Measurements from ENCODE around the gene BRSK2. TPM values are rescaled to one million over a fixed set of nuclear protein-coding genes. Genes with fewer than 3 reads are reported as not detected.

The BRSK2 gene
- total and polyA plus RNA-seq, 12 donors: 0.13 to 2.3 (median 0.44) TPM; not detected in 1

GRCh38 chr11:1499899-1500298, 110.2 kb downstream of the BRSK2 start:
- no peaks in the 10 kb centered on the region for H3K27me3 ChIP-seq
- peaks cover 18 to 84% (median 56%) of the 10 kb centered on the region in 9 donors for H3K4me1 ChIP-seq
- ATAC-seq (no peak), DNase-seq (no peak)
- H3K9me3 ChIP-seq: peaks cover 0 to 6% (median 0%) of the 10 kb centered on the region in 11 donors
- peaks cover 0 to 24% (median 0%) of the 10 kb centered on the region in 9 donors for H3K36me3 ChIP-seq
- no peak overlapping the region for H3K27ac ChIP-seq
- intact Hi-C loops (cut with DNase I): no loop called here
- no peak for TF ChIP-seq CTCF (IDR thresholded peaks at IDR 0.05)
- 93% methylated on average over 14 of the region's 14 CpGs for WGBS, 2 donors
- H3K4me3 ChIP-seq: no peak overlapping the region

GRCh38 chr11:1500466-1501420, 111.0 kb downstream of the BRSK2 start:
- Histone ChIP-seq H3K27ac (no peak overlapping the region), H3K27me3 (no peaks in the 10 kb centered on the region), H3K36me3 (peaks cover 0 to 24% (median 0%) of the 10 kb centered on the region in 9 donors), H3K9me3 (peaks cover 0 to 2% (median 0%) of the 10 kb centered on the region in 11 donors), H3K4me3 (no peak overlapping the region), H3K4me1 (peaks cover 18 to 90% (median 60%) of the 10 kb centered on the region in 9 donors)
- ATAC-seq: no peak
- WGBS, 2 donors: 92 to 94% methylated on average over 28 of the region's 28 CpGs
- intact Hi-C loops (cut with DNase I): no loop called here
- DNase-seq: no peak
- no peak for TF ChIP-seq CTCF (IDR thresholded peaks at IDR 0.05)

- H3K4me1 ChIP-seq: peaks cover 22 to 90% (median 66%) of the 10 kb centered on the region in 9 donors
Observed at GRCh38 chr11:1501421-1502167, 111.9 kb downstream of the BRSK2 start.

More at GRCh38 chr11:1501421-1502167, 111.9 kb downstream of the BRSK2 start:
- DNase-seq (peak in 1 of 2 donors; percentile 49), ATAC-seq (peak in 7 of 8 donors; percentile 6 to 62 (median 41))
- H3K4me3 ChIP-seq: no peak overlapping the region
- peaks cover 0 to 24% (median 0%) of the 10 kb centered on the region in 9 donors for H3K36me3 ChIP-seq
- H3K27me3 ChIP-seq: no peaks in the 10 kb centered on the region
- WGBS, 2 donors: 75 to 80% methylated on average over 25 of the region's 25 CpGs
- peak overlapping the region in 1 of 10 donors; percentile 4 for H3K27ac ChIP-seq
- H3K9me3 ChIP-seq: no peaks in the 10 kb centered on the region
- intact Hi-C loops (cut with DNase I): no loop called here
- no peak for TF ChIP-seq CTCF (IDR thresholded peaks at IDR 0.05)

All from heart right ventricle (tissue), 16 donors.